Gastroesophageal sphincter (tissue), 4 donors: ENCODE results near the gene PUS10. TPM values are rescaled to one million over a fixed set of nuclear protein-coding genes. Genes with fewer than 3 reads are reported as not detected.

Experiments
- ATAC-seq: fragments of 150-250 bp; one replicate; pipeline ENCODE4 v1.9.1; 2016; ENCODE audit warnings: mild to moderate bottlenecking, moderate library complexity
- H3K27ac ChIP-seq, 4 donors: fragments of 200-600 bp; sonication (generic) in 3 of 4; 1 replicate in 3 of 4; 2 replicates in 1 of 4; pipeline ENCODE4 v1.5.1; 2016 to 2019
- H3K27me3 ChIP-seq: fragments of 200-600 bp; sonication (generic); one replicate; pipeline ENCODE4 v1.5.1; 2019
- H3K36me3 ChIP-seq, 2 donors: fragments of 200-600 bp; sonication (generic); one replicate each; pipeline ENCODE4 v1.5.1; 2019; ENCODE audit warnings: control low read depth in 1 of 2
- H3K4me1 ChIP-seq, 3 donors: fragments of 200-600 bp; sonication (generic); 1 replicate in 2 of 3; 2 replicates in 1 of 3; pipeline ENCODE4 v1.5.1; 2016 to 2019; ENCODE audit warnings: control low read depth in 2 of 3
- H3K4me3 ChIP-seq, 2 donors: fragments of 200-600 bp; sonication (generic); one replicate each; pipeline ENCODE4 v1.5.1; 2019; ENCODE audit warnings: mild to moderate bottlenecking in 1 of 2, moderate library complexity in 1 of 2
- H3K9me3 ChIP-seq, 3 donors: fragments of 200-600 bp; sonication (generic); one replicate each; pipeline ENCODE4 v1.5.1; 2017 to 2019; ENCODE audit warnings: control low read depth in 2 of 3
- EP300 ChIP-seq: sonication (generic); formaldehyde crosslinking; IDR thresholded peaks from one replicate; pipeline ENCODE4 v1.6.1; 2017; ENCODE audit warnings: antibody characterized with exemption, mild to moderate bottlenecking
- POLR2A ChIP-seq, 2 donors: fragments of 450-650 bp; IDR thresholded peaks; one replicate each; pipeline ENCODE4 v1.6.1; 2017; ENCODE audit warnings: antibody characterized with exemption in 2 of 2, mild to moderate bottlenecking in 2 of 2, moderate library complexity in 1 of 2
- POLR2AphosphoS5 ChIP-seq: sonication (generic); formaldehyde crosslinking; IDR thresholded peaks from one replicate; pipeline ENCODE4 v1.6.1; 2017; ENCODE audit warnings: antibody characterized with exemption
- WGBS, 2 donors: methylation state at CpG; one replicate each; pipeline ENCODE4 v1.1.5; 2018; ENCODE audit warnings: low coverage in 1 of 2; 5-methylcytosine and 5-hydroxymethylcytosine counted together
- total RNA-seq, 4 donors: library from RNA; depleted of rRNA; stranded (reverse); fragments of >200 nt; gene quantifications; one replicate each; pipeline ENCODE4 v1.1.0, GENCODE V29; 2016
- TF ChIP-seq, protein P1 (sequence below), 4 experiments: fragments of 200-600 bp in 2 of 4; fragments of 450-650 bp in 2 of 4; sonication (generic) in 1 of 4; IDR thresholded peaks; one replicate each; pipeline ENCODE4 v1.5.1; 2017 to 2019; ENCODE audit warnings: antibody characterized with exemption in 4 of 4, mild to moderate bottlenecking in 2 of 4, moderate library complexity in 2 of 4

The PUS10 gene, protein sequence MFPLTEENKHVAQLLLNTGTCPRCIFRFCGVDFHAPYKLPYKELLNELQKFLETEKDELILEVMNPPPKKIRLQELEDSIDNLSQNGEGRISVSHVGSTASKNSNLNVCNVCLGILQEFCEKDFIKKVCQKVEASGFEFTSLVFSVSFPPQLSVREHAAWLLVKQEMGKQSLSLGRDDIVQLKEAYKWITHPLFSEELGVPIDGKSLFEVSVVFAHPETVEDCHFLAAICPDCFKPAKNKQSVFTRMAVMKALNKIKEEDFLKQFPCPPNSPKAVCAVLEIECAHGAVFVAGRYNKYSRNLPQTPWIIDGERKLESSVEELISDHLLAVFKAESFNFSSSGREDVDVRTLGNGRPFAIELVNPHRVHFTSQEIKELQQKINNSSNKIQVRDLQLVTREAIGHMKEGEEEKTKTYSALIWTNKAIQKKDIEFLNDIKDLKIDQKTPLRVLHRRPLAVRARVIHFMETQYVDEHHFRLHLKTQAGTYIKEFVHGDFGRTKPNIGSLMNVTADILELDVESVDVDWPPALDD
- total RNA-seq: 1 to 10 TPM; 2.1 to 6.7 (median 4.4) TPM

DNA sequence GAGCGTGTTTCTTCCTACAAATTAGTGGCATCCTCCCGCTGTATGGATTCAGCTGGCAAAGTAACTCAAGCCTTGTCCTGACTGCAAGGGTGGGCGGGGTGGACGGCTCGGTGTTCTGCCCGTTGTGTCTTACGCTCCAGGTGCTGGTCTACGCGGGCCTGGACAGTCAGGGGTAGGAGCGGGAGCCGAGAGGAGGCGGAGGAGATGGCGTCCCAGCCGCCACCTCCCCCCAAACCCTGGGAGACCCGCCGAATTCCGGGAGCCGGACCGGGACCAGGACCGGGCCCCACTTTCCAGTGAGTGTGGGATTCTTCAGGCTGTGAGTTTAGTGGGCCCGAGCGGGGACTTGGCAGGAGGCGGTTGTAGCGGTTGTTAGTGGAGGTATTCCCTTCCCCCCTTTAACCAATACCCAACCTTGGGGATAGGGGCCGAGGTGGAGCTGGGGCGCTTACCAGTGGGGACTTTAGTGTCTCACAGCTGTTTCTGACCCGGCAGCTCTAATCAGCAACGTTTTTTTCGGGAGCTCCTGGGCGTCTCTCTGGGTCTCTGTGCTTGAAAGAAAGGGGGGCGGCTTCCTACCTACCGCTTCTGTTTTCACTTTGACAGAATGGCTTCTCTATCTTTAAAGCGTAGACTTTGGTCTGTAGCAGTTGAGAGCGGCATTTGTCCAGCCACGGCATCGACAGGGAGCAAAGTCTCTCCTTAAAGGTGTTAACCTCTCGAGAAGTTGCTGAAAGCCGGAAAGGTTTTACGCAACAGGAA, at the start of gene PUS10, which contains the start of gene PEX13:
Gene PUS10, minus strand, starts transcription at position 700 of the 762 bp plus-strand sequence. CDS start 6,365 bp downstream, outside the sequence.
Gene PEX13, plus strand, starts transcription at position 165 of the 762 bp plus-strand sequence. Its CDS starts 40 bp downstream, at position 205.
- peaks cover 0 to 48% (median 10%) of the 10 kb centered on the region in 3 donors for H3K4me1 ChIP-seq
- 0% methylated on average over 6 to 18 of the region's 39 CpGs for WGBS, 2 donors
- H3K27me3 ChIP-seq: no peaks in the 10 kb centered on the region
- H3K36me3 ChIP-seq: peaks cover 0 to 18% of the 10 kb centered on the region in 2 donors
- no peaks in the 10 kb centered on the region for H3K9me3 ChIP-seq
- peak in 1 of 2 donors; percentile 49 for TF ChIP-seq POLR2A (IDR thresholded peaks at IDR 0.05)
- no peak for TF ChIP-seq POLR2AphosphoS5
- H3K4me3 ChIP-seq: peak within 1 kb of the TSS; percentile 63 to 79
- peak; percentile 93 for ATAC-seq
- H3K27ac ChIP-seq: peak within 1 kb of the TSS; percentile 61 to 96 (median 88)

DNA sequence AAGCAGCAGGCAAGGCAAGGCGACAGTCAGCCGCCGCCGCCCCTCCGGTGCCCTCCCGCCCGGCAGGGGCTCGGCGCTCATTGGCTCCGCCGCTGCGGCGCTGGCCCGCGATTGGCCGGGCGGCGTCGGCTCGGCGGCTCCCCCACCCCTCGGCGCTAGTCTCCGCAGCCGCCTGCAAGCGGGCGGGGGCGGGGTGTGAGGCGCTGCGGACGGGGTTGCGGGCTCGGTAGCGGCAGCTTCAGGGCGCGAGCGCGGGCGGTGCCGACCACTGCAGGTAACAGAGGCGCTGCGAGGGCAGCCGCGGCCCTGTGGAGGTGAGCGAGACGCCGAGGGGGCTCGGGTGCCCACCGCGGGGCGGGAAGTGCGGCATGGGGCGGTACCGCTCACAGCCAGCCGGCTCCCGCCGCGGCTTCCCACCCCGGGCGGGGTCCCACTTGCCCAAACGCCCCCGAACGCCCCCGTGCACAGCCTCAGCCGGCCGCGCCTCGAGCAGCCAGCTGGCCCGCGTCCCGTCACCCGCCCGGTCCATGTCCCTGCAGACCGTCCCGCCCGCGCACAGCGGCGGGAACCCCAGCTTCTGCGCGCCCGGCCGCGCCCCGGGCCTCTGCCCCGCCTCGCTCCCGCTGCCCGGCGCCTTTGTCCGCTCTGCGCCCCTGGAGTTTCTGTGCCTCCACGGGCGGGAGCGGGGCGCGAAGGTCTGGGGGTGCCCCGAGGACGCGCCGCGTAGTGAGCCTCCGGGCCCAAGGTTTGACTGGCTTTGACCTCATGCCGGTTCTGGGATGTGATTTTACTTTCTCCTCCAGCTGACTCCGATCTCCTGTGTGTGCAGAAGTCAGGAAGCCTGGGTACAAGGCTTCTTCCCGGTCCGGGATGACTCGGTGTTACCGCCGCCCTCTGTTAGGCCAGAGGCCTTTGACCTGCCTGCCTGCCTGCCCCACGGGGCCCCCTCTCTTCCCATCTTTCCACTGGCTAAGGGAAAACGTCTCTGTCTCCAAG, 48.0 kb upstream of the PUS10 start, which contains the start of gene SANBR:
Gene SANBR, plus strand, starts transcription at position 158 of the 996 bp plus-strand sequence. CDS start 4,480 bp downstream, outside the sequence.
- ATAC-seq: peak; percentile 99
- 0 to 2% methylated on average over 2 to 5 of the region's 112 CpGs for WGBS, 2 donors
- TF ChIP-seq, protein P1, sequence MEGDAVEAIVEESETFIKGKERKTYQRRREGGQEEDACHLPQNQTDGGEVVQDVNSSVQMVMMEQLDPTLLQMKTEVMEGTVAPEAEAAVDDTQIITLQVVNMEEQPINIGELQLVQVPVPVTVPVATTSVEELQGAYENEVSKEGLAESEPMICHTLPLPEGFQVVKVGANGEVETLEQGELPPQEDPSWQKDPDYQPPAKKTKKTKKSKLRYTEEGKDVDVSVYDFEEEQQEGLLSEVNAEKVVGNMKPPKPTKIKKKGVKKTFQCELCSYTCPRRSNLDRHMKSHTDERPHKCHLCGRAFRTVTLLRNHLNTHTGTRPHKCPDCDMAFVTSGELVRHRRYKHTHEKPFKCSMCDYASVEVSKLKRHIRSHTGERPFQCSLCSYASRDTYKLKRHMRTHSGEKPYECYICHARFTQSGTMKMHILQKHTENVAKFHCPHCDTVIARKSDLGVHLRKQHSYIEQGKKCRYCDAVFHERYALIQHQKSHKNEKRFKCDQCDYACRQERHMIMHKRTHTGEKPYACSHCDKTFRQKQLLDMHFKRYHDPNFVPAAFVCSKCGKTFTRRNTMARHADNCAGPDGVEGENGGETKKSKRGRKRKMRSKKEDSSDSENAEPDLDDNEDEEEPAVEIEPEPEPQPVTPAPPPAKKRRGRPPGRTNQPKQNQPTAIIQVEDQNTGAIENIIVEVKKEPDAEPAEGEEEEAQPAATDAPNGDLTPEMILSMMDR (IDR thresholded peaks at IDR 0.05): peak in 1 of 4 experiments; percentile 15
- TF ChIP-seq EP300 (no peak), POLR2AphosphoS5 (peak; percentile 53), POLR2A (IDR thresholded peaks at IDR 0.05) (peak in 1 of 2 donors; percentile 34)

DNA sequence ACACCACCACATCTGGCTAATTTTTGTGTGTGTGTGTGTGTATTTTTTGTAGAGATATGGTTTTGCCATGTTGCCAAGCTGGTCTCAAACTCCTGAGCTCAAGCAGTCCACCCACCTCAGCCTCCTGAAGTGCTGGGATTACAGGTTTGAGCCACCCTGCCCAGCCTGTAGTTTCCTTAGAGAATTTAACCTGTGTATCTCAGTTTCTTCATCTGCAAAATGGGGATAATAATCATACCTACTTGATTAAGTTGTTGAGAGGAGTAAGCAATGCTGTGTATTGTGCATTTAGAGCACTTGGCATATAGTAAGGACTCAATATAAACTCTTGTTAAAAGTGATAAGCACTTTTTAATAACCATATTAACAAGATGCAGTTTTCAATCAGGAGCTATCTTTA, 41.3 kb upstream of the PUS10 start:
- Histone ChIP-seq H3K36me3 (peaks cover 0 to 19% of the 10 kb centered on the region in 2 donors), H3K4me3 (no peak overlapping the region), H3K27ac (no peak overlapping the region), H3K27me3 (no peaks in the 10 kb centered on the region), H3K4me1 (peaks cover 0 to 6% (median 0%) of the 10 kb centered on the region in 3 donors), H3K9me3 (no peaks in the 10 kb centered on the region)
- TF ChIP-seq POLR2AphosphoS5: no peak
- TF ChIP-seq, protein P1 (IDR thresholded peaks at IDR 0.05): no peak
- no peak for TF ChIP-seq EP300
- TF ChIP-seq POLR2A (IDR thresholded peaks at IDR 0.05): no peak
- ATAC-seq: no peak

More for the DNA sequence above, 48.0 kb upstream of the PUS10 start, which contains the start of gene SANBR:
- Histone ChIP-seq H3K4me1 (peaks cover 0 to 12% (median 0%) of the 10 kb centered on the region in 3 donors), H3K36me3 (peaks cover 0 to 8% of the 10 kb centered on the region in 2 donors), H3K27ac (peak within 1 kb of the TSS; percentile 68 to 87 (median 87)), H3K9me3 (no peaks in the 10 kb centered on the region), H3K4me3 (peak within 1 kb of the TSS; percentile 93 to 94), H3K27me3 (no peaks in the 10 kb centered on the region)

DNA sequence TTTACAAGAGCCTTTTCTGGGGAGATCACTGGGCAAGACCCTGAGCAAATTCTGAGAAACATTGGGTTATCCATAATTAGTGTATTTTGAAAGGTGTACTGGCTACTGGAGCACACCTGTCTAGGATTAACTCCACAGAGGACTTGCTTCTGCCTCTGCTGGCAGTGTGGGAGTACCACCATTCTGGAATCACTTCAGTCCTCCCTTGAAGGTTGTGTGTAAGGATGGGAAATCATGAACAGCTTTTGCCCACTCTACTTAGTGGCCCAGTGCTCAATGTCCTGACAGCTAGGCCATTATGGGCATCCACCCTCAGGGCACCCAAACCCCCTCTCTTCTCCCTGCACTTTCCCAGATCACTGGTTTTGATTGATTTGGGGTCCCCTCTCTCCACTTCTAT, 39.5 kb upstream of the PUS10 start:
- Histone ChIP-seq H3K27ac (no peak overlapping the region), H3K4me3 (no peak overlapping the region), H3K9me3 (no peaks in the 10 kb centered on the region), H3K27me3 (no peaks in the 10 kb centered on the region), H3K4me1 (peaks cover 0 to 6% (median 0%) of the 10 kb centered on the region in 3 donors), H3K36me3 (peaks cover 0 to 34% of the 10 kb centered on the region in 2 donors)
- TF ChIP-seq POLR2AphosphoS5: no peak
- TF ChIP-seq POLR2A (IDR thresholded peaks at IDR 0.05): no peak
- TF ChIP-seq, protein P1 (IDR thresholded peaks at IDR 0.05): no peak
- no peak for TF ChIP-seq EP300
- no peak for ATAC-seq
